GM19238 (cell line): ENCODE results near the gene PLXNA4.
"Not testable (repeated sequence)": the region's sequence is repeated elsewhere in the genome, so short reads cannot be mapped to it uniquely, and the experiment has no call there.

Source experiments
- DNase-seq: peaks from one replicate; pipeline ENCODE4 v3.0.0; 2011; ENCODE audit warnings: low spot score; ENCODE audit not compliant: insufficient read length

PLXNA4 gene

GRCh38 chr7:132393789-132394261, 182.4 kb downstream of the PLXNA4 start:
- no peak for DNase-seq

DNA sequence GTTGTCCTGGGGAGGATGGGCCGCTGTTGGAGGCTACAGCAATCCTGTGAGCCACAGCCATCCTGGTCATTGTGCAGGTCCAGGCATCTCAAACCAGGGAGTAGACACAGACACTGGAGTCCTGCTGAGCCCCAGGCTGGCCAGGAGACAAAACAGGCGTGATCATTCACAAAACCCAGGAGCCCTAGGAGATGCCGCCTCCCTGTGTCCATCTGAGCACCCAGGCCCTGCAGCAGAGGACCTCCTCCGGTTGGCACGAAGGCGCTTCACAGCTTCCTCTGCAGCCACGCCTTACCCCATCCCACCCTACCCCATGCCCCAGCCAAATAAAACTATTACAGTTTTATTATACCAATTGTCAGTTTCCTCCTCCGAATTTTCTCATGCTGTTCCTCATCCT, 183.6 kb downstream of the PLXNA4 start:
- no peak for DNase-seq

- no peak for DNase-seq
Measured at GRCh38 chr7:132390705-132391104, 185.6 kb downstream of the PLXNA4 start.

- not testable (repeated sequence) for DNase-seq
Measured at GRCh38 chr7:132390049-132390448, 186.2 kb downstream of the PLXNA4 start.

DNA sequence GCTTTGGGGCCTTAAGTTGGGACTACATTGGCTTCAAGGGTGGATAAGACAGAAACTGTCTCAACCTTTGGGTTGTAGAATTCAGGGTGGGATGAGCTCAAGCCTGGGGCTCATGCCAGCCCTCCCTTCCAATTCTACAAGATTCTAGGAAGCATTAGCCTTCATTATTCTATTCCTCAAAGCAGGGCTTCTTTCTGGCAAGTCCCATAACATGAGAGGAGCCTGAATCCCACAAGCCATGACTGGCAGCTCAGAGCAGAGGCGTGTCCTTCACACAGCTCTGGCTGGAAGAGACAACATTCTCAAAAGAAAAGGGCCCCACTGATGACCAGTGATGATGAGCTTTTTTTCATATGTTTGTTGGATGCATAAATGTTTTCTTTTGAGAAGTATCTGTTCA, 187.6 kb downstream of the PLXNA4 start:
- DNase-seq: no peak

- DNase-seq: no peak
Measured at GRCh38 chr7:132387596-132387995, 188.7 kb downstream of the PLXNA4 start.

- no peak for DNase-seq
Measured at GRCh38 chr7:132386201-132386681, 190.0 kb downstream of the PLXNA4 start.

- no peak for DNase-seq
Measured at GRCh38 chr7:132383962-132384361, 192.3 kb downstream of the PLXNA4 start.

- DNase-seq: no peak
Measured at GRCh38 chr7:132381742-132382472, 194.4 kb downstream of the PLXNA4 start.

- no peak for DNase-seq
Measured at GRCh38 chr7:132380059-132380458, 196.2 kb downstream of the PLXNA4 start.

GRCh38 chr7:132379292-132379691, 197.0 kb downstream of the PLXNA4 start:
- DNase-seq: no peak

DNA sequence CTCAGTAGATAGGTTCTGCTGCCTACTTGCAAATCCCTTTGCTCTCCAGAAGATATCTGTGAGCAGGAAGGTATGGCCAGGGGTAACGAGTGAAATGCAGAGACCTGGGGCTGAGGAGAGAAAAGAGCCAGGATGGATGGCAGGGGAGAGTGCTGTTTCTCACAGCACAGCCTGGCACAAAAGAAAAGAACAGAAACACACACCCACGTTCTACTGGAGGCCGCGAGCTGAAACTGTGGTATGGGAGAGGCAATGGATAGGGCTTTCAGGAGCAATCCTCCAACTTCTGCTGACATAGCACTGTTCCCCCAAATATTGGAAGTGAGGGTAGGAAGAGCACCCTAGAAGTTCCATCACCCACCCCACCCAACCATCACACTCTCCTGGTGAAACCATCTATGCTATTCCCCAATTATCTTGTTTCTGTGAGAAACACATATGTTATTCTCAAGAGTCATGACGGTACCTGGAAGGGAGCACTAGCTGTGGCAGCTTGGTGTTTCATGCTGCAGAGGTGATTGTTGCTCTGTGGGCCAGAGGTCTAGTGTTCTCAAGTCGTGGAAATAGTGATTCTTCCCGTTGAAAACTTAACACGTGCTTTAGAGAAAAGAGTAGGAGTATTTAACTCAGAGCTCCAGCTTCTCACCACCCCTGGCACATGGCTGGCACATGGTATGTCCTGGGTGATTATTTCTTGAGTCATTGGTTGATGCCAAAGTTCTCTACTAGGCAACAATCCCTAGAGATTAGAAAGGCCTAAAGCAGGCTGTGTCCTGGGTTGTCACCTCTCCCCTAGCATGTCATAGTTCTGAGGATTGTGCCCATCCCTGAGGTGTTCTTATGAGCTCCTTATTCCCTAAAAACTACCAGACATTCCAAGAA, 198.3 kb downstream of the PLXNA4 start:
- DNase-seq: no peak

DNA sequence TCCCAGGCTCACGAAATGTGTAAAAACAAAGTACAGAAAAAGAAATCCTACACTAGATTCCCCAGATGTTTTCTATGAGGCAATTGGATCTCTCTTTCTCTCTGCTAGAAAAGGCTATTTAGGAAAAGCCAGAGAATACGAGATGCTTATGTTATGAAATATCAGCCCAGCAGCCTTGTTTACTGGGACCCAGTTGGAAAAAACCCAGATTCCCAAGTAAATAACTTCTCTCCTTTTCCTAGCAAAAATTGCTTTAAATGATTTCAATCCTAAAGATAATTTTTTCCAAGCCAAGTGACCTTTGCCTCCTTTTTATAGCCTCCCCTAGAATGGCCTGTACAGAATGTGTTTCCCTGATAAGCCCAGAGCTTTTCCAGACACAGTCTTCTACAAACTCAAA, 199.3 kb downstream of the PLXNA4 start:
- no peak for DNase-seq

- DNase-seq: no peak
Measured at GRCh38 chr7:132376361-132377013, 199.8 kb downstream of the PLXNA4 start.

DNA sequence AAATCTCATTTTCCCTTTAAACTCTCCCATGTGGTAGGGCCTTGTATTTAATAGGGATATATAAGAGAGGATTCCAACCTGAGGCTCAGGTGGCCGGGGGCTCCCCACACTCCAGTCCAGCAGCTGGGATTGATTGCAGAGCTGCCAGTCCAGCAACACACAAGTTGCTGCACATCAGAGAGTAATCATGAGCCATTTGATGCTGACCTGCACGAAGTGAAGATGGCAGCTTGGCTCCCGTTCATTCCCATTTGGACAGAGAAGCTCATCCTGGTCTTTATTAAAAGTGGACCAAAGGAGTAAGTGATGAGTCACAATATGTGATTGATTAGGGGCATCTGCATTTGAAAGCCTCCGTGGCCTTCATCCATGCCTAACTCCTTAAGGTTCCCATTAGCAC, 202.4 kb downstream of the PLXNA4 start:
- DNase-seq: no peak

- DNase-seq: no peak
Measured at GRCh38 chr7:132373041-132373440, 203.2 kb downstream of the PLXNA4 start.

- DNase-seq: no peak
Measured at GRCh38 chr7:132371948-132372347, 204.3 kb downstream of the PLXNA4 start.

DNA sequence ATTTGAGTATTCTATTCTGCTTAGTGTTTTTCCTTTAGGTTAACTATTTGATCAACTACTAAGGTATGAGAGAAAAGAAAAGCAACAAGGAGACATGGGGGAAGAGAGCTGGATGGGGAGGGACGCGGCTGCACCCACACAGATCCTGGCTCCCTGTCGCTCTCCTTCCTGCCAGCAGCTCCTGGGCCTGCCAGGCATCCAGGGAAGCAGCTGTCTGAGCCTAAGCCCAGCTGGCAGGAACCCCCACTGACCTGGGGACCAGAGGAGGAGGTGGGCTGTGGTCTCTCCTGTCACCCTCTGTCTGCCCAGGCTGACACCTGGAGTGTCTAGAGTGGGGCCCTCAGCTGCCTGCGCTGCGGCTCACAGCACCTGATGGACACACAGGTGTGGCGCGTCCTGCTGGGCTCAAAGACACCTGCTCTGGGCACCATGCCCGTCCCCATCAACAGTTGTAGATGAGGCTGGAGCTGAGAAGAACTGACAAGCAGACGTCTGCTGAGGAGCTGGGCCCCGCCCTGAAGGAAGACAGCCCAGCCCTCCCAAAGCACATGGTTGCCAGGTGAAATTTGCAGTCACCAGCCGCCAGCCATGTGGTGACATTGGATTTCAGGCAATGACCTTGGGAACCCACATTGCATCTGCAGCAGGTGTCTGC, 207.9 kb downstream of the PLXNA4 start:
- DNase-seq: no peak

- no peak for DNase-seq
Measured at GRCh38 chr7:132367795-132368194, 208.5 kb downstream of the PLXNA4 start.

GRCh38 chr7:132367004-132367403, 209.3 kb downstream of the PLXNA4 start:
- DNase-seq: no peak

DNA sequence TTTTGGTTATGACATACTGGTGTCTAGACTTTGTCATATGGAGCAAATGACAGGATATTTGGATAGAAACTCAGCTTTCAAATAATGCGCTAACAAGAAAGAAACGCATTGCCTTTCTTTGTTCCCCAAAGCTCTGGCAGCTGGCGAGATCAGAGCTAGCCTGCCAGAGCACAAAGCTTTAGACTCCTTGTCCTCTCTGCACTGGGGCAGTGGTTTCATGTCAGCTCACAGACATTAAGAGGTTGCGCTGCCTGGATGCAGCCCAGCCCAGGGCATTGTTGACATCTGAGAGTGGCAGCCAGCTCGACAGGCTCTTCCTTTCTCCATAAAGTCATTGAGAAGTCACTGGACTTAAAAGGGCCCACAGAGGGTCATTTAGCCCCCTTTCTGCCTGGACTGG, 212.0 kb downstream of the PLXNA4 start:
- DNase-seq: no peak
